HEK293 (cell line): ENCODE results near the gene PDZD4.

ENCODE experiments used
- CTCF ChIA-PET: fragments of 350-600 bp; formaldehyde crosslinking; extraction: SDS; loops from one replicate; lab custom pipeline; 2021; ENCODE audit warnings: antibody characterized with exemption; lab: Yijun Ruan, JAX
- POLR2A ChIA-PET: fragments of 300-600 bp; formaldehyde crosslinking; extraction: SDS; loops from one replicate; lab custom pipeline; 2020; ENCODE audit warnings: antibody characterized with exemption, inconsistent platforms; lab: Yijun Ruan, JAX
- H3K27ac ChIP-seq: fragments of 200-500 bp; sonication (Bioruptor generic); 2 replicates; pipeline ENCODE4 v1.5.1; 2014; ENCODE audit warnings: low read depth, low read length, control low read depth, inconsistent platforms; ENCODE audit errors: extremely low read depth
- H3K36me3 ChIP-seq, 2 experiments: fragments of 200-500 bp in 1 of 2; sonication (Bioruptor generic) in 1 of 2; 1 replicate in 1 of 2; 2 replicates in 1 of 2; pipeline ENCODE4 v1.5.1; 2014 to 2017; ENCODE audit warnings: inconsistent platforms in 2 of 2, low read length in 2 of 2; ENCODE audit not compliant: control insufficient read depth in 2 of 2, insufficient read depth in 1 of 2
- H3K4me1 ChIP-seq: fragments of 200-500 bp; sonication (Bioruptor generic); 2 replicates; pipeline ENCODE4 v1.5.1; 2014; ENCODE audit warnings: mild to moderate bottlenecking, low read length, inconsistent platforms; ENCODE audit not compliant: control insufficient read depth, insufficient read depth
- H3K4me3 ChIP-seq: 2 replicates; pipeline ENCODE4 v1.5.1; 2011; ENCODE audit warnings: low read depth, mild to moderate bottlenecking, control low read depth, low read length, moderate library complexity
- H3K9me3 ChIP-seq: fragments of 200-500 bp; sonication (Bioruptor generic); 2 replicates; pipeline ENCODE4 v1.5.1; 2014; ENCODE audit warnings: low read depth, low read length, inconsistent platforms; ENCODE audit not compliant: control insufficient read depth, insufficient read depth
- GLI2 ChIP-seq: fragments of 450-650 bp; formaldehyde crosslinking; IDR thresholded peaks from 2 replicates; pipeline ENCODE4; 2017; ENCODE audit warnings: missing biosample characterization, missing genetic modification characterization, low read depth, borderline replicate concordance
- GLIS1 ChIP-seq: fragments of 450-650 bp; formaldehyde crosslinking; IDR thresholded peaks from 2 replicates; pipeline ENCODE4 v1.5.1; 2016; ENCODE audit warnings: missing biosample characterization, missing genetic modification characterization
- KLF16 ChIP-seq: fragments of 450-650 bp; formaldehyde crosslinking; IDR thresholded peaks from 2 replicates; pipeline ENCODE4 v1.5.1; 2017; ENCODE audit warnings: missing biosample characterization, missing genetic modification characterization
- SCRT2 ChIP-seq: fragments of 450-650 bp; formaldehyde crosslinking; IDR thresholded peaks from 2 replicates; pipeline ENCODE4 v1.5.1; 2016; ENCODE audit warnings: missing biosample characterization, missing genetic modification characterization
- SP3 ChIP-seq: fragments of 450-650 bp; formaldehyde crosslinking; IDR thresholded peaks from 2 replicates; pipeline ENCODE4 v1.5.1; 2016; ENCODE audit warnings: missing biosample characterization, missing genetic modification characterization
- TRIM28 ChIP-seq: IDR thresholded peaks from 2 replicates; pipeline ENCODE4 v1.6.1; 2011; ENCODE audit warnings: low read length, control low read depth, borderline replicate concordance
- ZBTB11 ChIP-seq: fragments of 450-650 bp; formaldehyde crosslinking; conservative IDR thresholded peaks from 2 replicates; pipeline ENCODE4 v1.5.1; 2016; ENCODE audit warnings: low read depth, missing biosample characterization, missing genetic modification characterization
- ZBTB17 ChIP-seq: fragments of 450-650 bp; formaldehyde crosslinking; IDR thresholded peaks from 2 replicates; pipeline ENCODE4 v1.5.1; 2016; ENCODE audit warnings: missing biosample characterization, missing genetic modification characterization
- ZBTB48 ChIP-seq: fragments of 450-650 bp; formaldehyde crosslinking; IDR thresholded peaks from 2 replicates; pipeline ENCODE4 v1.5.1; 2016; ENCODE audit warnings: missing biosample characterization, missing genetic modification characterization
- ZBTB6 ChIP-seq: fragments of 450-650 bp; formaldehyde crosslinking; IDR thresholded peaks from 2 replicates; pipeline ENCODE4 v1.5.1; 2017; ENCODE audit warnings: missing biosample characterization, missing genetic modification characterization
- ZFP69B ChIP-seq: fragments of 450-650 bp; formaldehyde crosslinking; IDR thresholded peaks from 2 replicates; pipeline ENCODE4 v1.5.1; 2016; ENCODE audit warnings: missing biosample characterization, missing genetic modification characterization
- ZIC2 ChIP-seq: fragments of 450-650 bp; formaldehyde crosslinking; IDR thresholded peaks from 2 replicates; pipeline ENCODE4 v1.5.1; 2016; ENCODE audit warnings: missing biosample characterization, missing genetic modification characterization
- ZNF112 ChIP-seq: fragments of 450-650 bp; formaldehyde crosslinking; IDR thresholded peaks from 2 replicates; pipeline ENCODE4 v1.5.0; 2017; ENCODE audit warnings: missing biosample characterization, missing genetic modification characterization
- ZNF121 ChIP-seq: fragments of 450-650 bp; formaldehyde crosslinking; IDR thresholded peaks from 2 replicates; pipeline ENCODE4 v1.5.1; 2016; ENCODE audit warnings: missing biosample characterization, missing genetic modification characterization
- ZNF202 ChIP-seq: fragments of 450-650 bp; formaldehyde crosslinking; IDR thresholded peaks from 2 replicates; pipeline ENCODE4 v1.5.1; 2016; ENCODE audit warnings: missing biosample characterization, missing genetic modification characterization, borderline replicate concordance
- ZNF24 ChIP-seq: fragments of 450-650 bp; formaldehyde crosslinking; IDR thresholded peaks from 2 replicates; pipeline ENCODE4 v1.5.1; 2016; ENCODE audit warnings: missing biosample characterization, missing genetic modification characterization
- ZNF302 ChIP-seq: fragments of 450-650 bp; formaldehyde crosslinking; IDR thresholded peaks from 2 replicates; pipeline ENCODE4 v1.5.1; 2016; ENCODE audit warnings: missing biosample characterization, missing genetic modification characterization, low read depth
- ZNF423 ChIP-seq: fragments of 450-650 bp; formaldehyde crosslinking; IDR thresholded peaks from 2 replicates; pipeline ENCODE4 v1.5.1; 2016; ENCODE audit warnings: missing biosample characterization, missing genetic modification characterization
- ZNF488 ChIP-seq: fragments of 450-650 bp; formaldehyde crosslinking; IDR thresholded peaks from 2 replicates; pipeline ENCODE4 v1.5.1; 2016; ENCODE audit warnings: missing biosample characterization, missing genetic modification characterization
- ZNF560 ChIP-seq: fragments of 450-650 bp; formaldehyde crosslinking; IDR thresholded peaks from 2 replicates; pipeline ENCODE4 v1.5.1; 2017; ENCODE audit warnings: missing biosample characterization, missing genetic modification characterization, borderline replicate concordance
- ZNF76 ChIP-seq: fragments of 450-650 bp; formaldehyde crosslinking; IDR thresholded peaks from 2 replicates; pipeline ENCODE4; 2016; ENCODE audit warnings: low read depth, missing biosample characterization, missing genetic modification characterization, borderline replicate concordance
- ZNF837 ChIP-seq: fragments of 450-650 bp; formaldehyde crosslinking; IDR thresholded peaks from 2 replicates; pipeline ENCODE4 v1.5.1; 2016; ENCODE audit warnings: missing biosample characterization, missing genetic modification characterization
- ZSCAN16 ChIP-seq: fragments of 450-650 bp; formaldehyde crosslinking; IDR thresholded peaks from 2 replicates; pipeline ENCODE4 v1.5.1; 2016; ENCODE audit warnings: missing biosample characterization, missing genetic modification characterization

Gene PDZD4

GRCh38 chrX:153793291-153793690 lies 37.1 kb downstream of the PDZD4 start:
- Histone ChIP-seq H3K9me3 (no peaks in the 10 kb centered on the region), H3K27ac (peak overlapping the region; percentile 89; the same call in 1 of the 2 replicates)
- TF ChIP-seq ZNF121 (tag by site-specific recombination) (no peak), ZBTB17 (tag by site-specific recombination) (peak; percentile 43; the same call in 1 of the 2 replicates), KLF16 (no peak)
- TF ChIP-seq, all 188 proteins: peak for 1
- ChIA-PET POLR2A (interaction anchor here (1.9 kb wide), 1 partner anchor 12 kb away, joined by 16 read pairs; the partner anchor contains the start of gene SRPK3), CTCF (interaction anchor here (1.1 kb wide), 1 partner anchor 11 kb away, joined by 3 read pairs; no protein-coding TSS in a partner anchor)
- Histone ChIP-seq H3K4me3 (peak overlapping the region; percentile 80), H3K36me3 (peaks cover 5 to 57% of the 10 kb centered on the region in 2 experiments; a peak in 2 of 3 replicates), H3K4me1 (no peaks in the 10 kb centered on the region)

- ChIA-PET POLR2A (interaction anchor here (1.5 kb wide), 1 partner anchor 10 kb away, joined by 4 read pairs; no protein-coding TSS in a partner anchor), CTCF (interaction anchor here (0.5 to 1.4 kb wide), 2 partner anchors 25 to 160 kb away, joined by 3 to 4 read pairs; no protein-coding TSS in a partner anchor)
- H3K9me3 ChIP-seq: no peaks in the 10 kb centered on the region
- no peak overlapping the region for H3K4me3 ChIP-seq
- TF ChIP-seq ZNF76 (tag by site-specific recombination): no peak
- no peak for TF ChIP-seq ZNF837 (tag by site-specific recombination)
- no peak for TF ChIP-seq ZNF24 (tag by site-specific recombination)
- TF ChIP-seq ZNF423: no peak
- 0 out of 2 replicates have a peak, but pooled peaks have one; percentile 18 for TF ChIP-seq ZIC2 (tag by site-specific recombination)
- no peak for TF ChIP-seq ZNF202 (tag by site-specific recombination)
- TF ChIP-seq ZBTB11 (tag by site-specific recombination): no peak
- peak; percentile 93 for TF ChIP-seq GLIS1
- no peak overlapping the region; the same call in 1 of the 2 replicates for H3K27ac ChIP-seq
- H3K4me1 ChIP-seq: no peaks in the 10 kb centered on the region
- H3K36me3 ChIP-seq: peaks cover 5 to 57% of the 10 kb centered on the region in 2 experiments; a peak in 2 of 3 replicates
These were observed 38.0 kb downstream of the PDZD4 start for GRCh38 chrX:153792368-153792767.

GRCh38 chrX:153791104-153791852 lies 39.1 kb downstream of the PDZD4 start:
- ChIA-PET POLR2A (interaction anchor here (1.5 kb wide), 1 partner anchor 9 kb away, joined by 4 read pairs; no protein-coding TSS in a partner anchor), CTCF (interaction anchor here (1.0 to 1.4 kb wide), 2 partner anchors 24 to 156 kb away, joined by 3 to 4 read pairs; no protein-coding TSS in a partner anchor)
- Histone ChIP-seq H3K4me3 (no peak overlapping the region), H3K9me3 (no peaks in the 10 kb centered on the region), H3K27ac (peak overlapping the region; percentile 30; the same call in 1 of the 2 replicates), H3K4me1 (no peaks in the 10 kb centered on the region), H3K36me3 (peaks cover 0 to 57% of the 10 kb centered on the region in 2 experiments; a peak in 1 of 3 replicates)
- TF ChIP-seq SCRT2 (tag by site-specific recombination) (no peak), ZFP69B (tag by site-specific recombination) (no peak), ZNF560 (tag by site-specific recombination) (no peak), SP3 (tag by site-specific recombination) (no peak), ZSCAN16 (tag by site-specific recombination) (no peak), ZNF112 (tag by site-specific recombination) (no peak), ZBTB48 (tag by site-specific recombination) (no peak), TRIM28 (0 out of 2 replicates have a peak, but pooled peaks have one; percentile 18), ZNF488 (tag by site-specific recombination) (no peak), ZBTB6 (tag by site-specific recombination) (no peak), GLI2 (no peak), ZNF302 (tag by site-specific recombination) (no peak)
